PFSK-1 (cell line): ENCODE results near the gene ABR.

ENCODE experiments used
- POLR2AphosphoS5 ChIP-seq: IDR thresholded peaks from 2 replicates; pipeline ENCODE4 v1.6.1; 2012; ENCODE audit warnings: low read depth, mild to moderate bottlenecking, control low read depth, low read length, moderate library complexity
- REST ChIP-seq, 2 experiments: IDR thresholded peaks; 2 replicates each; pipeline versions ENCODE4 v1.6.1 to v1.8.0; 2011 to 2012; ENCODE audit warnings: low read depth in 2 of 2, low read length in 2 of 2, control low read depth in 1 of 2, inconsistent platforms in 1 of 2, mild to moderate bottlenecking in 1 of 2, moderate library complexity in 1 of 2; ENCODE audit not compliant: insufficient read depth in 1 of 2
- SIN3A ChIP-seq: IDR thresholded peaks from 2 replicates; pipeline ENCODE4 v1.6.1; 2012; ENCODE audit warnings: mild to moderate bottlenecking, low read length, moderate library complexity, borderline replicate concordance; ENCODE audit not compliant: insufficient read depth

- TF ChIP-seq SIN3A (no peak), POLR2AphosphoS5 (no peak), REST (IDR thresholded peaks at IDR 0.05; ENCODE audit: insufficient read depth in 1 of 2, low read depth in 2 of 2, low read length in 2 of 2) (no peak)
Observed at GRCh38 chr17:1010586-1010985, 169.2 kb downstream of the ABR start.
